NK-92 (cell line): Measurements from ENCODE around the gene CEP120.

Experiments
- DNase-seq: peaks from one replicate; lab custom pipeline; 2025; ENCODE audit not compliant: unreplicated experiment; lab: John Stamatoyannopoulos, UW

CEP120 gene

DNA sequence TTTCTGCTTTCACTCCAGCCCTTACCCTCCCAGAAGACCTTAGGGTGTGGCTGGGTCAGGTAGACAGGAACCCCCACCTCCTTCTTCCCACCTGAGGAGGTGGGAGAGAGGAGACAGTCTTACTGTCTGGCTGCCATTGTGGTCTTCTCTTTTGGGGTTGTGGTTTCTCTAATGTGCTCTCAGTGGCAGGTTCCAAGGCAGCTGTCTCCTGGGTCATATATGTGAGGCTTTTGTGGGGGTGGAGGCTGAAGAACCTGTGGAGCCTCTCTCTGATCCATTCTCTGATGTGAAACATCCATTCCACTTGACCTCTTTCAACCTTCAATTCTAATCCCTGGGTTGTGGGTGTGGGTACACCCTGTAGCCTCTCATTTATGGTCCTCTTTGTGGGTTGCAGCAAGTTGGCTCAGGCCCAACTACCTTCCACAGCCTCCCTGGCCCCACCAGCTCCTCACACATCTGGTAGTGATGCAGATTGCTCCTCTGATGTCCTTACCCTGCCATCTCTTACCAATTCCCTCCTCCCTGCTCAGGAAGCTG lies 118.4 kb downstream of the CEP120 start:
- DNase-seq, result no peak

DNA sequence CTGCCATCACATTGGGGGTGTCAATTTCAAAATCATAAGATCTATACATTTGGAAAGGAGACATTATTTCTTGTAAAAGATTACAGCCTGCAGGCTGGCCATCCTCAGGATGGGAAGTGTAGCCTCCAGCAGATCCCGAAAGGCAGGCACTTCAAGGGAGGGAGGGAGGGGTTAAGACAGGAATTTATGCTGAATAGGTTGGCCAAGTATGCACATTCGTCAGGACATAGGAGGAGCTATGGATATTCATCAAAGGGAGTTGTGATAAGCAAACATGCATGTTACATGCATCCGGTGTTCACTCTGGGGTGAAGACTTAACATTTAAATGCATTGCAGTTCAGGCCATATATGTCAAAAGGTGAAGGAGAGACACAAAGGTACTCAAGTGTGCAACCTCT lies 119.4 kb downstream of the CEP120 start:
- DNase-seq, result no peak

DNA sequence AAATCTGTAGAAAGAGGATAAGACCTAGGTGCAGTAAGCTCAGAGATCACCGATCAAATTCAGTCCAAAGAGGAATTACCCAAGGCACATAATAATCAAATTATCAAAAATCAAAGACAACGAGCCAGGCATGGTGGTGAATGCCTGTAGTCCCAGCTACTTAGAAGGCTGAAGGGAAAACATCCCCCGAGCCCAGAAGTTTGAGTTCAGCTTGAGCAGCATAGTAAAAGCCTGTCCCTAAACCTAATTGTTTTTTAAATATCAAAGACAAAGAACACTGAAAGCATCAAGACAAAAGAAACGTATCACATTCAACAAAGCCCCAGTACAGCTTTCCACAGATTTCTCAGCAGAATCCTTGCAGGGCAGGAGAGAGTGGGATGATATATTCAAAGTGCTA lies 122.9 kb downstream of the CEP120 start:
- DNase-seq, result no peak

DNA sequence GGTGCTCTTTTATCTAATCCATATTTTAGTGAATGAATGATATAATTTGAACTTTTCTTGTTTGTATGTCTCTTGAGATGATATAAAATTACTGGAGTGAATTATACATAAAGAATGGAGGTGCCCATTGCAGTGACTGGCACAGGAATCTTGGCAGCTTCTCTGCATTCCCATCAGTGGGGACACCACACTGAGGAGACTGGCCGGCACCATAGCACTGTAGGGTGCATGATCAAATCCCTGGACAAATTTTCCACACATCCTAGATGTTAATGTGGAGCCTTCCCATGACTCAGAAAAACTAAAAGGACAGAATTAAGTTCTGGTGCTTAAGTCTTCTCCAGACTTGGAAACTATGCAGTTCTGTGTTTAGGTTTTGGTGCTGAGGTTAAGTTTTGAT lies 124.1 kb downstream of the CEP120 start:
- DNase-seq, result no peak

DNA sequence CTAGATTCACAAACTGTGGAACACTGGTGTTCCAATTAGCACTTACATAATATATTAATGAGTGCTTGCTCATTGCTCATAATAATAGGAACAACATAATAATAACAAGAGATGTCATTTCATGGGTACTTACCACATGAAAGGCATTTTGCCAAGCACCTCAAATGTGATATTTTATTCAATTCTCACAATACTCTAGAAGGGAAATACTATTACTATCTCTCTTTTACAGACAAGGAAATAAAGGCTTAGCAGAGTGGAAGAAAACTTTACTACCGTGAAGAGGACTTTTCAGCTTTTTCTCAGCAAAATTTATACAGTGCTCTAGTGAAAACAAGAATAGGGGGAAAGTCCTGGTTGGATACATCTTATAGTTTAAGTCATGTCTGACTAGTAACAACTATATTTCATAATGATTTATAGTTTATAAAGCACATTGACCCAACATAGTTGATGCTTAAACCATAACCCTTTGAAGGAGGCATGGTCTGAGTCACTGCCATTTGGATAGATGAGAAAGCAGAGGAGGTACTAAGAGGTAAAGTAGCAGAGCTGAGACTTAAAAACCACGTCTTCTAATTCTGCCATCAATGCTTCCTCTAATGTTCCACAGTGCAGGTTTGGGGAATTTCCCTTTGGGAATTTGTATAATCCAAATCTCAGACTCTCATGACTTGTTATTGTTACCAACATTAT lies 124.7 kb downstream of the CEP120 start:
- DNase-seq, result no peak

DNA sequence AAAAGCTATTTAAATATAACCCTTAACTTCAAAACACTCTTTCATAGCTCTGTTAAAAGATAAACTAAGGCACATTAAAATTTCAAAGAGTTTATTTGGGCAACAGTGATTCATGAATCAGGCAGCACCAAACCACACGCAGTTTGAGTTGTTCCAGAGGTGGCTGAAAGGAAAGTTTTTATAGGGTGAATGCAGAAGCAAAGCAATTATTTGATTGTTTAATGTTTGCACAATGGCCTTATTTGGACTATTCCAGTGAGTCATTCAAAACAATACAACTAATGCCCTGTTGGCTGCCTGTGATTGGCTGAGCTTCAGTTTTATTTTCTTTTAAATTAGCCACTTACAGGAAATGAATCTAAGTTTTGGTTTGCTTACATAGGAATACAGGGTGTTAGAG lies 125.3 kb downstream of the CEP120 start:
- no peak for DNase-seq

DNA sequence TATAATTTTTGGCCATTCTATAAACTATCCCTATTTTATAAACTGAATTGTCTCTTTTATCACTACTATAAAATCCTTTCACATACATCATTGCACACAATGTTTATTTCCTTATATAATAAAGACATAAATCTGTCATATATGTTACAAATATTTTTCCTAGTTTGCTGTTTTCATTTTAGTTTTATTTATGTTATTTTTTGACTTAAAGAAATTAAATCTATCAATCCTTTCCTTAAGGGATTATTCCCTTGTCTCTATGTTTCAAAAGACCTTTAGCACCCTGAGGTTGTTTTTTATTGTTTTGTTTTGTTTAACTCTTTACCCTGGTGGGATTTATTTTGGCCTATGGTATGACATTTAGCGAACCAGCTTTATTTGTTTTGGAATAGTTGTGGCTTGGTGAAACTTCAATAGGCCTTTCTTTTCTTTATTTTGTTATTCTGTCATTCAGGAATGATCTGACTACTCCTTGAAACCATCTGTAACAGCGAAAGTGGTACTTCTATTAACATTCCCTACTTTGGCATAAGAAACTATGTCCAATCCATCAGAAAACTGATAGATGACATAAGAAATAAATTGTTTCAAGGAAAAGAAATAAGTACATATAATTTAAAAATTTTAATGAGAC lies 125.9 kb downstream of the CEP120 start:
- no peak for DNase-seq
